ENCODE data around the gene RACK1. TPM values are rescaled to one million over a fixed set of nuclear protein-coding genes. Genes with fewer than 3 reads are reported as not detected.

The RACK1 gene
- total and polyA plus RNA-seq, 2 of the 8 experiments (the other 6 are each of a cell fraction or from before 2014, with no cell fraction given) = 2,589 to 7,971 TPM

DNA sequence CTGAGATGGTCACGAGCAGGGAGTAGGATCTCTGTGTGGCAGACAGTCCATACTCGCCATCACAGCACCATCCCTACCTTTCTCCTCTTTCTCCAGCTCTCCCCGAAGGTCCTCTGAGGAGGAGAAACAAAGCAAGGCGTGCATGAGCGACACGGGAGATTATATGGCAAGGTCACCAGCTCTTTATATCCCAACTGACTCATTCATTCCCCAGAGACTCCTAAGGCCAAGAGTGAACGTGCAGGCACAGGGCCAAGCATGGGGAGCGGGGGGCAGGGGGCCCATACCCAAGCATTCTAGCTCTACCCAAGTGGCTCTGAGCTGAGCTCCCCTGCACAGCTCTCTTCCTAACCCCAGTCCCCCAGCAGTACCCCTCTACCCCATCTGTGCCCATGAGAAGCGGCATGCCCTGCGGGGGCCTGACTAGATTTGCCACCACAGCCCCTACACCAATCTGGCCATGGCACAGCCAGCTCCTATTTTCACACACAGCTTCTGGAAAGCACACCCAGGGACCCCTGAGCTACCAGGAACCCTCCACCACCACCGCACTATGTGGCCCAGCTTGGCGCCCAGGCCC lies 45.5 kb downstream of the RACK1 start:
- Histone ChIP-seq H3K4me1 (replicated peaks in 1 of 4; ENCODE audit: control insufficient read depth in 3 of 4, insufficient read depth in 4 of 4, low read length in 3 of 4) (peaks cover 9 to 32% (median 16%) of the 10 kb centered on the region in 4 experiments; a peak in 6 of 7 replicates), H2BK15ac (ENCODE audit: low read length) (no peak overlapping the region), H3K18ac (ENCODE audit: extremely low read depth, low read length) (no peak overlapping the region), H3K23me2 (ENCODE audit: low read depth, low read length) (no peaks in the 10 kb centered on the region; the same call in 1 of the 2 replicates), H2AFZ (ENCODE audit: low read length) (no peak overlapping the region), H3K79me2 (ENCODE audit: control insufficient read depth in 1 of 2, insufficient read depth in 2 of 2, low read length in 2 of 2) (no peaks in the 10 kb centered on the region), H3K27ac (ENCODE audit: low read depth, low read length) (no peak overlapping the region), H2BK5ac (ENCODE audit: low read depth, low read length) (peak overlapping the region; percentile 13; the same call in 1 of the 2 replicates), H3K9me3 (ENCODE audit: insufficient read depth in 2 of 2, low read depth in 1 of 2, low read length in 1 of 2) (no peaks in the 10 kb centered on the region), H3K56ac (replicated peaks; ENCODE audit: insufficient read length, low read depth, low read length) (no peak overlapping the region), H3K79me1 (ENCODE audit: low read depth, low read length) (no peaks in the 10 kb centered on the region), H2AK5ac (ENCODE audit: low read depth, low read length) (no peak overlapping the region), H3K4me2 (ENCODE audit: insufficient read depth in 1 of 2, low read depth in 2 of 2, low read length in 2 of 2) (peak overlapping the region in 1 of 2 experiments; percentile 34; a peak in 2 of 4 replicates), H2BK20ac (ENCODE audit: low read length) (no peak overlapping the region), H3K14ac (ENCODE audit: insufficient read length) (no peak overlapping the region), H3K27me3 (replicated peaks in 1 of 4; ENCODE audit: control insufficient read depth in 3 of 4, extremely low read depth in 1 of 4, insufficient read depth in 3 of 4, low read length in 3 of 4) (peaks cover 4 to 52% (median 29%) of the 10 kb centered on the region in 4 experiments), H3K4ac (replicated peaks; ENCODE audit: insufficient read length, low read depth, low read length) (no peak overlapping the region), H3K23ac (ENCODE audit: insufficient read length) (no peak overlapping the region), H4K8ac (ENCODE audit: extremely low read depth, insufficient read depth, low read length) (no peak overlapping the region), H4K91ac (replicated peaks; ENCODE audit: insufficient read length, low read length) (no peak overlapping the region), H4K20me1 (replicated peaks in 1 of 2; ENCODE audit: control insufficient read depth in 1 of 2, insufficient read depth in 2 of 2, low read length in 2 of 2) (peaks cover 0 to 4% of the 10 kb centered on the region in 2 experiments), H2BK12ac (ENCODE audit: low read depth, low read length) (0 out of 2 replicates have a peak overlapping the region, but pooled peaks have one; percentile 9), H3K36me3 (ENCODE audit: control insufficient read depth in 2 of 4, insufficient read depth in 4 of 4, low read length in 3 of 4) (no peaks in the 10 kb centered on the region), H2BK120ac (replicated peaks; ENCODE audit: low read depth, low read length) (no peak overlapping the region), H3K4me3 (ENCODE audit: extremely low read depth in 1 of 4, insufficient read depth in 2 of 4, low read depth in 3 of 4, low read length in 4 of 4) (peak overlapping the region in 2 of 4 experiments; percentile 1 to 22; a peak in 1 of 8 replicates), H3K9ac (replicated peaks in 1 of 4; ENCODE audit: extremely low read depth in 1 of 4, low read depth in 3 of 4, low read length in 3 of 4) (no peak overlapping the region; a peak in 1 of 7 replicates), H4K5ac (ENCODE audit: insufficient read length, low read depth, low read length) (no peak overlapping the region)
- FAIRE-seq (no peak), DNase-seq (ENCODE audit: low read depth in 1 of 2, low spot score in 2 of 2) (no peak)
- CTCF ChIA-PET (ENCODE audit: partially characterized antibody) = interaction anchor here (0.6 to 3.8 kb wide), 10 partner anchors 9 to 204 kb away, joined by 3 to 23 read pairs (median 6); no protein-coding TSS in a partner anchor
- WGBS, 2 experiments (ENCODE audit: extremely low coverage in 1 of 2, insufficient coverage in 1 of 2, insufficient read length in 1 of 2, insufficient replicate concordance in 2 of 2, low coverage in 1 of 2, low lambda C conversion rate in 2 of 2, missing lambda C conversion rate in 1 of 2) = 85% methylated on average over 12 of the region's 12 CpGs; no CpG with 5 or more reads in 1 of the 2 experiments
- POLR2A ChIA-PET (ENCODE audit: partially characterized antibody) = interaction anchor here (0.6 to 11.9 kb wide), 8 partner anchors 7 to 61 kb away, joined by 3 to 90 read pairs (median 6); partner anchors contain the start of genes TRIM41 and TRIM7
- no peak for TF ChIP-seq KDM5A (IDR thresholded peaks at IDR 0.05; ENCODE audit: low read length)
- TF ChIP-seq YY1 (IDR thresholded peaks at IDR 0.05; ENCODE audit: low read depth, low read length) = no peak
- no peak for TF ChIP-seq CBX8 (IDR thresholded peaks at IDR 0.05; ENCODE audit: borderline replicate concordance, low read depth, low read length)
- no peak for TF ChIP-seq EGR1 (IDR thresholded peaks at IDR 0.05; ENCODE audit: borderline replicate concordance, low read depth, low read length)
- no peak for TF ChIP-seq ZNF274 (IDR thresholded peaks at IDR 0.05; ENCODE audit: borderline replicate concordance, extremely low read depth, low read length)
- TF ChIP-seq TEAD4 (IDR thresholded peaks at IDR 0.05; ENCODE audit: low read depth, low read length) = no peak
- TF ChIP-seq SP4 (IDR thresholded peaks at IDR 0.05; ENCODE audit: low read length) = no peak
- TF ChIP-seq CHD2 (IDR thresholded peaks at IDR 0.05; ENCODE audit: low read length) = no peak
- no peak for TF ChIP-seq SP2 (IDR thresholded peaks at IDR 0.05; ENCODE audit: low read length)
- no peak for TF ChIP-seq HDAC2 (IDR thresholded peaks at IDR 0.05; ENCODE audit: borderline replicate concordance in 1 of 2, low read depth in 2 of 2, low read length in 2 of 2)
- TF ChIP-seq JUN (IDR thresholded peaks at IDR 0.05; ENCODE audit: low read depth, low read length) = no peak
- TF ChIP-seq POU5F1 (IDR thresholded peaks at IDR 0.05; ENCODE audit: low read depth, low read length) = no peak
- no peak for TF ChIP-seq CBX5 (IDR thresholded peaks at IDR 0.05; ENCODE audit: low read depth, low read length)
- no peak for TF ChIP-seq SIRT6 (IDR thresholded peaks at IDR 0.05; ENCODE audit: low read length)
